PFSK-1 (cell line): ENCODE results near the gene DMRT2.

Experiments used
- FOXP2 ChIP-seq: optimal IDR thresholded peaks from 2 replicates; pipeline ENCODE3; 2011; ENCODE audit warnings: borderline replicate concordance, control low read depth, inconsistent platforms; ENCODE audit not compliant: insufficient read depth; ENCODE audit errors: extremely low read length, extremely low read depth
- POLR2AphosphoS5 ChIP-seq: IDR thresholded peaks from 2 replicates; pipeline ENCODE4 v1.6.1; 2012; ENCODE audit warnings: low read depth, mild to moderate bottlenecking, control low read depth, low read length, moderate library complexity
- SIN3A ChIP-seq: IDR thresholded peaks from 2 replicates; pipeline ENCODE4 v1.6.1; 2012; ENCODE audit warnings: mild to moderate bottlenecking, low read length, moderate library complexity, borderline replicate concordance; ENCODE audit not compliant: insufficient read depth
- TAF1 ChIP-seq: IDR thresholded peaks from 2 replicates; pipeline ENCODE4 v1.6.1; 2012; ENCODE audit warnings: low read length, control low read depth, borderline replicate concordance; ENCODE audit not compliant: insufficient read depth
- TF ChIP-seq, protein P1 (sequence below), 2 experiments: IDR thresholded peaks; 2 replicates each; pipeline versions ENCODE4 v1.6.1 to v1.8.0; 2011 to 2012; ENCODE audit warnings: low read depth in 2 of 2, low read length in 2 of 2, control low read depth in 1 of 2, inconsistent platforms in 1 of 2, mild to moderate bottlenecking in 1 of 2, moderate library complexity in 1 of 2; ENCODE audit not compliant: insufficient read depth in 1 of 2

Gene DMRT2

DNA sequence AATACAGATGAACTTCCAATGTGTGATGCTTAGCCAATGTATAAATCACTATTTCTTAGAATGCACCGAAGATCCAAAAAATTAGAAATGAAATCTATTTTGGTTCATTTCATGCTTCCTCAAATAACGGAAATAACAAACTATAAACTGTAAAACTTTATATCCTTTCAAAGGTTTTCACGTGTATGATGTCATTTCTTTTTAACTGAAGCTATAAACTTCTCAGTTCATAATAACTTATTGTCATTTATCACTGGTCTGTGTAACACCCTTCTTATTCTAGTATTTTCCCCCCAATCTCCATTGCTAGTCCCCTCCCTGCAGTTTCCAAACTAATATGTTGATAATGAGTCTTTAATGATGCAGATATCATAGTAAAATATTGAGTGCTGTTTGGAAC is 36.4 kb downstream of the DMRT2 start:
- TF ChIP-seq, protein P1, sequence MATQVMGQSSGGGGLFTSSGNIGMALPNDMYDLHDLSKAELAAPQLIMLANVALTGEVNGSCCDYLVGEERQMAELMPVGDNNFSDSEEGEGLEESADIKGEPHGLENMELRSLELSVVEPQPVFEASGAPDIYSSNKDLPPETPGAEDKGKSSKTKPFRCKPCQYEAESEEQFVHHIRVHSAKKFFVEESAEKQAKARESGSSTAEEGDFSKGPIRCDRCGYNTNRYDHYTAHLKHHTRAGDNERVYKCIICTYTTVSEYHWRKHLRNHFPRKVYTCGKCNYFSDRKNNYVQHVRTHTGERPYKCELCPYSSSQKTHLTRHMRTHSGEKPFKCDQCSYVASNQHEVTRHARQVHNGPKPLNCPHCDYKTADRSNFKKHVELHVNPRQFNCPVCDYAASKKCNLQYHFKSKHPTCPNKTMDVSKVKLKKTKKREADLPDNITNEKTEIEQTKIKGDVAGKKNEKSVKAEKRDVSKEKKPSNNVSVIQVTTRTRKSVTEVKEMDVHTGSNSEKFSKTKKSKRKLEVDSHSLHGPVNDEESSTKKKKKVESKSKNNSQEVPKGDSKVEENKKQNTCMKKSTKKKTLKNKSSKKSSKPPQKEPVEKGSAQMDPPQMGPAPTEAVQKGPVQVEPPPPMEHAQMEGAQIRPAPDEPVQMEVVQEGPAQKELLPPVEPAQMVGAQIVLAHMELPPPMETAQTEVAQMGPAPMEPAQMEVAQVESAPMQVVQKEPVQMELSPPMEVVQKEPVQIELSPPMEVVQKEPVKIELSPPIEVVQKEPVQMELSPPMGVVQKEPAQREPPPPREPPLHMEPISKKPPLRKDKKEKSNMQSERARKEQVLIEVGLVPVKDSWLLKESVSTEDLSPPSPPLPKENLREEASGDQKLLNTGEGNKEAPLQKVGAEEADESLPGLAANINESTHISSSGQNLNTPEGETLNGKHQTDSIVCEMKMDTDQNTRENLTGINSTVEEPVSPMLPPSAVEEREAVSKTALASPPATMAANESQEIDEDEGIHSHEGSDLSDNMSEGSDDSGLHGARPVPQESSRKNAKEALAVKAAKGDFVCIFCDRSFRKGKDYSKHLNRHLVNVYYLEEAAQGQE (IDR thresholded peaks at IDR 0.05; ENCODE audit: insufficient read depth in 1 of 2, low read depth in 2 of 2, low read length in 2 of 2), result no peak

DNA sequence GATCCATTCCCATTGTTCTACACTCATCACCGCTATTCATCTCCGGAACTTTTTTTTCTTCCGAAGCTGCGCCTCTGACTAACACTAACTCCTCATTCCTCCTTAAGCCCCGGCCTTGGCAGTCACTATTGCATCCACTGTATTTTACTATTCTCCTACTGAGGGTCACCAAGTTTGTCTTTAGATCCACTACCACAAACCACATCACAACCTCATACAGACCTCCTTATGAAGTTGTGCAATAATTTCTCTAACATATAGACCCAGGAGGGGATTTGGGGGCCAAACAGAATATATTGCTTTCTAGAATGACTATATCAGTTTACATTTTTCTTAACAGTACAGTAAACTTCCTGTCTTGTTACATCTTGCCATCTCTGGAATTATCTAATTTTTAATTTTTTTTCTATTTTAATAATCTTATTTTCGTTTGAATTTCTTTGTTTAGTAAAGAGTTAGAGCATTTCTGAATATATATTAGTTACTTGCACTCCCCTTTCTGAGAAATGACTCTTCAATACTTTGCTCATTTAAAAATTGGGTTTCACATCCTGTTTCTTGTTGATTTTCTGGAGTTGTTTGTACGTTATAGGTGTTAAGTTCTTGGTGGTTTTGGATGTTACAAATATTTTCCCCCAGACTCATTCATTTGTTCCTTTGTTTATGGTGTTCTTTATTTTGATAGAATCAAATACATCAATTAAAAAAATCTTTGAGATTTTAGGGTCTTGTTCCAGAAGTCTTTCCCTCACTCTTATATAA is 37.1 kb downstream of the DMRT2 start:
- TF ChIP-seq FOXP2, result no peak
- TF ChIP-seq, protein P1 (IDR thresholded peaks at IDR 0.05; ENCODE audit: insufficient read depth in 1 of 2, low read depth in 2 of 2, low read length in 2 of 2), result no peak
- no peak for TF ChIP-seq SIN3A
- no peak for TF ChIP-seq POLR2AphosphoS5
- TF ChIP-seq TAF1, result no peak

DNA sequence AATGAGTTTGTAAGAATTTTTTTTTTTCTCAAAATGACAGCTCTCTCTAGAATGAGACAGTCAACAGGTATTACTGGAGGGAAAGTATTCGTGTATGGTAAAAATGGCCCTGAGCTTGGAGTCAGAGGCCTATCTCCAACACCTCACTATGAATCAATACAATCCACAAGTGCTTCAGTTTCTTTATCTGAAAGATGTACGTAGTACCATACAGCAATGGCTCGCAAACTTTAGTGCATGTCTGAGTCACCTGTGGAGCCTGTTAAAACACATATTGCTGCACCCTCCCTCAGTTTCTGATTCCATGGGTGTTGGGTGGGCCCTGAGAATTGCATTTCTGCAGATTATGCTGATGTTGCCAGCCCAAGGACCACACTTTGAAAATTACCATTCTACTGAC is 44.6 kb downstream of the DMRT2 start:
- TF ChIP-seq SIN3A, result no peak
- no peak for TF ChIP-seq FOXP2
- TF ChIP-seq, protein P1 (IDR thresholded peaks at IDR 0.05; ENCODE audit: insufficient read depth in 1 of 2, low read depth in 2 of 2, low read length in 2 of 2), result no peak
- TF ChIP-seq TAF1, result no peak
- TF ChIP-seq POLR2AphosphoS5, result no peak

DNA sequence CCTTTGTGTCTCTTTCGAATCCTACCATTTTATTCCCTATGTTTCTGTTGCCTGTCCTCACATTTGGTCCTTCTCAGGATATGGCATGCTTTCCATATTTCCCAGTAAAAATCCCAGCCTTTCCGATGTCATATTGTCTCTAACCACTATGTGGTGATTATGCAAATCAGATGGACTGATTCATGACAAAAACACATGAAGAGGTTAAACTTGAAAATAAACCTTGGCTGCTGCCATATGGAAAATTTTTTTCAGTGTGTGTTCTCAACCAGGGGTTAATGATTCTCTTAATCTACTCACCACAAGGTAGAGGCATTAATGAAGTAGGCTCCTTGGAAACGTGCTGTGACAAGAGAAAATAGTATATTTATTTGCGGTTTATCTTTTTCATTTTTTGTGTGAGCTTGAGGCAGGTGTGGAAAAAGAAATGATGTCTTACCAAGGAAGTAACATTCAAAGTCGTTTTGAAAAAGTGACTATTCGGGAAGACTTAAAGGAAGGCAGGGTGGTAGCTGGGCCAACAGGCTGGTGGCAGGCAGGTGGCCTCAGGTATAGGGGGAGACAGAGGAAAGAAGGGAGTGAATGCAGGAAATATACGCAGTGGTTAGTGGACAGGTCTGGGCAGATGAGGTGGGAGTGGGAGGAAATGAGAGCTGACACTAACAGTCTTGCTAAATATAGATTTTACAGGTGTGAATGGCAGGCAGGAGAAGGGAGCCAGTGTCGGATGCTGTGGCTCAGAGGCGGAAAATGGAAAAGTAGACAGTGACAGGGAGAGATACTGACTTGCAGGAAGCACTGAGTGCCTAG is 46.2 kb downstream of the DMRT2 start:
- no peak for TF ChIP-seq TAF1
- TF ChIP-seq, protein P1 (IDR thresholded peaks at IDR 0.05; ENCODE audit: insufficient read depth in 1 of 2, low read depth in 2 of 2, low read length in 2 of 2), result no peak
- no peak for TF ChIP-seq SIN3A
- TF ChIP-seq FOXP2, result no peak
- TF ChIP-seq POLR2AphosphoS5, result no peak

DNA sequence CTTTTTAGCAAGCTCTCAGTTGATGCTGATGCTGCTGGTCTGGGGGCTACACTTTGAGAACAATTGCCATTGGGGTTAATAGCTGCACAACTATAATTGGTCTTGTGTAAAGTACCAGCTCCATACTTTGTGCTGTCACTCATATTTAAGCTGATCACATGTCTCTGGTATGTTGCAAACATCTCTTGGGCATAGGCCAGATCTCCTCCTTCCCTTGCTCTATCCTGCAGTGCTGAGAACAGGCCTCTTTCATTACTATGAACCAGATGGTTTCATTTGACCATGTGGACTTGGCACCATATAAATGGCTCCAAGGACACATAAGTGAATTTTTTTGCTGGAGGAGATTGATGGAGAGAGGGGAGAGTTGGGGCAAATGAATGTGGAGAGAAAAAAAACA is 48.4 kb downstream of the DMRT2 start:
- no peak for TF ChIP-seq TAF1
- TF ChIP-seq POLR2AphosphoS5, result no peak
- TF ChIP-seq FOXP2, result no peak
- no peak for TF ChIP-seq SIN3A
- TF ChIP-seq, protein P1 (IDR thresholded peaks at IDR 0.05; ENCODE audit: insufficient read depth in 1 of 2, low read depth in 2 of 2, low read length in 2 of 2), result no peak
